ENCODE data around the gene CAMKK2. TPM values are rescaled to one million over a fixed set of nuclear protein-coding genes. Genes with fewer than 3 reads are reported as not detected.
"Not testable (repeated sequence)": the region's sequence is repeated elsewhere in the genome, so short reads cannot be mapped to it uniquely, and the experiment has no call there.

CAMKK2 gene
- total and polyA plus RNA-seq, 2 of the 13 experiments (the other 11 are each of a cell fraction or from before 2014, with no cell fraction given): 18.8 to 20.0 TPM

- TF ChIP-seq ARID5B (CRISPR knock-in tag; IDR thresholded peaks at IDR 0.05) (no peak), RXRA (CRISPR knock-in tag; IDR thresholded peaks at IDR 0.05) (0 out of 2 replicates have a peak, but pooled peaks have one; percentile 0), ZNF550 (CRISPR knock-in tag; IDR thresholded peaks at IDR 0.05; ENCODE audit: borderline replicate concordance) (no peak), FOSL1 (CRISPR knock-in tag; IDR thresholded peaks at IDR 0.05; ENCODE audit: borderline replicate concordance) (no peak), ZBTB14 (CRISPR knock-in tag; IDR thresholded peaks at IDR 0.05) (no peak), ZNF549 (CRISPR knock-in tag; IDR thresholded peaks at IDR 0.05) (no peak)
These were observed 66.0 kb downstream of the CAMKK2 start (continued) for GRCh38 chr12:121230538-121230907.

- WGBS (ENCODE audit: low lambda C conversion rate): 48% methylated on average over 17 of the region's 19 CpGs
- H3K9me3 ChIP-seq (ENCODE audit: low read length); H3K27ac ChIP-seq (ENCODE audit: extremely low read length, insufficient read depth, low read length); BruUV-seq (replicated peaks); H4K20me1 ChIP-seq (ENCODE audit: insufficient read depth, low read length); H3K4me2 ChIP-seq (ENCODE audit: low read depth, low read length); H3K79me2 ChIP-seq (ENCODE audit: insufficient read depth, low read length); POLR2A ChIA-PET; H3K27me3 ChIP-seq (ENCODE audit: control insufficient read depth in 1 of 2, insufficient read depth in 2 of 2, low read length in 2 of 2); H3K36me3 ChIP-seq (replicated peaks in 1 of 2; ENCODE audit: control insufficient read depth in 1 of 2, insufficient read depth in 2 of 2, low read length in 2 of 2); H3K4me3 ChIP-seq (replicated peaks in 1 of 3; ENCODE audit: insufficient read depth in 1 of 3, low read depth in 2 of 3, low read length in 3 of 3); H2AFZ ChIP-seq (ENCODE audit: low read length); H3K9ac ChIP-seq (ENCODE audit: insufficient read depth, low read depth, low read length); in situ Hi-C loops (cut with HindIII; ENCODE audit: extremely low pct_ligation_motif_present, low pct_unique_long_range_greater_than_20kb): not testable (repeated sequence)
- peak; percentile 62 for DNase-seq (ENCODE audit: low spot score)
- peaks cover 31% of the 10 kb centered on the region for H3K4me1 ChIP-seq (ENCODE audit: insufficient read depth, low read length)
- ATAC-seq: peak; percentile 78
- CTCF ChIA-PET (ENCODE audit: low intra/inter-chr PET ratio, low total read pairs): interaction anchor here (0.6 kb wide), 1 partner anchor 483 kb away, joined by 3 read pairs; no protein-coding TSS in a partner anchor
- FAIRE-seq: peak; percentile 60
- intact Hi-C loops (cut with micrococcal nuclease; ENCODE audit: unreplicated experiment): loop anchor here (5.0 kb wide), 1 partner anchor 168 kb away; no protein-coding TSS in a partner anchor
- peak; percentile 56; the same call in 1 of the 2 replicates for TF ChIP-seq ZNF724P (CRISPR knock-in tag; IDR thresholded peaks at IDR 0.05; ENCODE audit: borderline replicate concordance)
- TF ChIP-seq ZSCAN21 (CRISPR knock-in tag; IDR thresholded peaks at IDR 0.05; ENCODE audit: borderline replicate concordance): peak; percentile 46; the same call in 1 of the 2 replicates
- TF ChIP-seq ZBTB4 (CRISPR knock-in tag; IDR thresholded peaks at IDR 0.05; ENCODE audit: borderline replicate concordance): 0 out of 2 replicates have a peak, but pooled peaks have one; percentile 26
- 0 out of 2 replicates have a peak, but pooled peaks have one; percentile 12 for TF ChIP-seq THRA (CRISPR knock-in tag; IDR thresholded peaks at IDR 0.05; ENCODE audit: borderline replicate concordance)
These were observed 66.5 kb downstream of the CAMKK2 start for GRCh38 chr12:121229826-121230537.
